CD4-positive, alpha-beta T cell treated with Interleukin-12 subunit alpha and Interleukin-12 subunit beta, for 1 hour (primary cell): ENCODE results near the gene TYMS.

Experiments used
- DNase-seq: peaks from one replicate; pipeline ENCODE4 v3.0.0-alpha.2; 2020

The TYMS gene

GRCh38 chr18:649341-649740 lies 8.1 kb upstream of the TYMS start:
- no peak for DNase-seq

- DNase-seq = peak; percentile 8
Measured at GRCh38 chr18:650428-650858, 7.0 kb upstream of the TYMS start.

- no peak for DNase-seq
Measured at GRCh38 chr18:652131-652530, 5.3 kb upstream of the TYMS start.

- DNase-seq = no peak
Measured at GRCh38 chr18:653512-653911, 3.9 kb upstream of the TYMS start.

GRCh38 chr18:654601-655000 lies 2.9 kb upstream of the TYMS start:
- DNase-seq = no peak

GRCh38 chr18:655445-655844 lies 2.0 kb upstream of the TYMS start:
- no peak for DNase-seq

GRCh38 chr18:658001-658946 lies 821 bp downstream of the TYMS start:
- peak; percentile 42 for DNase-seq

- no peak for DNase-seq
Measured at GRCh38 chr18:658947-659533, 1.6 kb downstream of the TYMS start.

GRCh38 chr18:659597-659996 lies 2.1 kb downstream of the TYMS start:
- DNase-seq = no peak

GRCh38 chr18:662197-662596 lies 4.7 kb downstream of the TYMS start:
- DNase-seq = no peak

GRCh38 chr18:666177-666576 lies 8.7 kb downstream of the TYMS start:
- DNase-seq = no peak

GRCh38 chr18:666628-667027 lies 9.2 kb downstream of the TYMS start:
- no peak for DNase-seq

GRCh38 chr18:668260-668659 lies 10.8 kb downstream of the TYMS start:
- DNase-seq = no peak

GRCh38 chr18:669077-669476 lies 11.6 kb downstream of the TYMS start:
- no peak for DNase-seq

- no peak for DNase-seq
Measured at GRCh38 chr18:670522-670921, 13.1 kb downstream of the TYMS start.

GRCh38 chr18:671405-671804 lies 14.0 kb downstream of the TYMS start:
- DNase-seq = no peak

- no peak for DNase-seq
Measured at GRCh38 chr18:673317-673716, 15.9 kb downstream of the TYMS start.

- no peak for DNase-seq
Measured at GRCh38 chr18:673769-674168, 16.3 kb downstream of the TYMS start.

GRCh38 chr18:675307-675706 lies 17.9 kb downstream of the TYMS start:
- DNase-seq = no peak

- no peak for DNase-seq
Measured at GRCh38 chr18:676069-676468, 18.6 kb downstream of the TYMS start.

GRCh38 chr18:676736-677135 lies 19.3 kb downstream of the TYMS start:
- DNase-seq = no peak

GRCh38 chr18:677145-677544 lies 19.7 kb downstream of the TYMS start:
- DNase-seq = no peak

- DNase-seq = no peak
Measured at GRCh38 chr18:677951-678381, 20.5 kb downstream of the TYMS start.

GRCh38 chr18:678482-679182 lies 21.2 kb downstream of the TYMS start:
- no peak for DNase-seq
